GM18508 (cell line): ENCODE measurements around the gene CHST12.

Experiments used
- ATAC-seq: cut with Tn5 transposase; IDR thresholded peaks from one replicate; pipeline ENCODE4 v1.9.1; 2021; ENCODE audit warnings: moderate number of reproducible peaks; ENCODE audit not compliant: insufficient read depth, unreplicated experiment

The CHST12 gene

GRCh38 chr7:2403014-2403717 lies at the start of gene CHST12:
CHST12 (plus strand) TSS chr7:2403611; CDS start chr7:2432640, 29,029 bp downstream.
- no peak for ATAC-seq

- peak; percentile 26 for ATAC-seq
Measured at GRCh38 chr7:2353936-2354185, 49.5 kb upstream of the CHST12 start.

GRCh38 chr7:2354186-2354938 lies 49.0 kb upstream of the CHST12 start, which contains the start of gene EIF3B:
EIF3B (plus strand) TSS chr7:2354827; CDS start chr7:2354922, 95 bp downstream.
- peak; percentile 43 for ATAC-seq

GRCh38 chr7:2354939-2355704 lies 48.3 kb upstream of the CHST12 start:
- no peak for ATAC-seq

GRCh38 chr7:2355705-2356008 lies 47.8 kb upstream of the CHST12 start:
- no peak for ATAC-seq

GRCh38 chr7:2357165-2357564 lies 46.2 kb upstream of the CHST12 start:
- ATAC-seq: no peak

GRCh38 chr7:2357571-2357970 lies 45.8 kb upstream of the CHST12 start:
- ATAC-seq: no peak

GRCh38 chr7:2358968-2359527 lies 44.4 kb upstream of the CHST12 start:
- no peak for ATAC-seq

- no peak for ATAC-seq
Measured at GRCh38 chr7:2359610-2360009, 43.8 kb upstream of the CHST12 start.

- no peak for ATAC-seq
Measured at GRCh38 chr7:2360796-2361195, 42.6 kb upstream of the CHST12 start.

- ATAC-seq: no peak
Measured at GRCh38 chr7:2362385-2363088, 40.9 kb upstream of the CHST12 start.

GRCh38 chr7:2369139-2369538 lies 34.3 kb upstream of the CHST12 start:
- no peak for ATAC-seq

- ATAC-seq: no peak
Measured at GRCh38 chr7:2371329-2371728, 32.1 kb upstream of the CHST12 start.

- no peak for ATAC-seq
Measured at GRCh38 chr7:2372724-2373123, 30.7 kb upstream of the CHST12 start.

- no peak for ATAC-seq
Measured at GRCh38 chr7:2373124-2373556, 30.3 kb upstream of the CHST12 start.

- no peak for ATAC-seq
Measured at GRCh38 chr7:2373646-2374045, 29.8 kb upstream of the CHST12 start.

- no peak for ATAC-seq
Measured at GRCh38 chr7:2374401-2374800, 29.0 kb upstream of the CHST12 start.

GRCh38 chr7:2374830-2375728 lies 28.3 kb upstream of the CHST12 start:
- ATAC-seq: no peak

GRCh38 chr7:2376351-2377154 lies 26.9 kb upstream of the CHST12 start:
- no peak for ATAC-seq
